GM18909 (cell line): ENCODE measurements around the gene NEK5.

Experiments
- ATAC-seq: cut with Tn5 transposase; IDR thresholded peaks from one replicate; pipeline ENCODE4 v1.9.1; 2021; ENCODE audit warnings: mild to moderate bottlenecking; ENCODE audit not compliant: unreplicated experiment, poor library complexity

NEK5 gene

DNA sequence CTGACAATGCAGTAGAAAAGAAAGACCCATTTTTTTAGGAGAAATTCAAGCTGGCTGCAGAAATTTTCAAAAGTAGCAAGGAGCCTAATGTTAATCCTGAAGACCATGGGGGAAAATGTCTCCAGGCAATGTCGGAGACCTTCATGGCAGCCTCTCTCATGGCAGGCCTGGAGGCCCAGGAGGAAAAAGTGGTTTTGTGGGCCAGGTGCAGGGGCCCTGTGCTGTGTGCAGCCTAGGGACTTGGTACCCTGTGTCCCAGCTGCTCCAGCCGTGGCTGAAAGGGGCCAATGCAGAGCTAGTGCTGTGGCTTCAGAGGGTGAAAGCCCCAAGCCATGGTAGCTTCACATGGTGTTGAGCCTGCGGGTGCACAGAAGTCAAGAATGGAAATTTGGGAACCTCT, 112.6 kb downstream of the NEK5 start:
- no peak for ATAC-seq

DNA sequence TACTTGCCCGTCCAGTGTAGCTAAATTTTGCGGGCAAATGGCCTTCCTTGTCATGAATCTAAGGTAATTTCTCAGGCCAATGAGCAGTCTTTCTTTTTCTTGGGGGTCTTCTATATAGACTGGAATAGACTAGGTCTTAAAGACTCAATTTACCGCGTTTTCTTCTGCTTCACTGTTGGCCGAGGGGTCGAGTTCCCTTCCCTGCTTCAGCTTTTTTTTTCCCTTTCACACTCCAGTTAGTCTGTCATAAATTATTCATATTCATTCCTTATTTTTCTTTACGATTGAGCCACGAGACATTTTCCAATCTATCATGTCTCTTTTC, 116.4 kb downstream of the NEK5 start:
- ATAC-seq = no peak

DNA sequence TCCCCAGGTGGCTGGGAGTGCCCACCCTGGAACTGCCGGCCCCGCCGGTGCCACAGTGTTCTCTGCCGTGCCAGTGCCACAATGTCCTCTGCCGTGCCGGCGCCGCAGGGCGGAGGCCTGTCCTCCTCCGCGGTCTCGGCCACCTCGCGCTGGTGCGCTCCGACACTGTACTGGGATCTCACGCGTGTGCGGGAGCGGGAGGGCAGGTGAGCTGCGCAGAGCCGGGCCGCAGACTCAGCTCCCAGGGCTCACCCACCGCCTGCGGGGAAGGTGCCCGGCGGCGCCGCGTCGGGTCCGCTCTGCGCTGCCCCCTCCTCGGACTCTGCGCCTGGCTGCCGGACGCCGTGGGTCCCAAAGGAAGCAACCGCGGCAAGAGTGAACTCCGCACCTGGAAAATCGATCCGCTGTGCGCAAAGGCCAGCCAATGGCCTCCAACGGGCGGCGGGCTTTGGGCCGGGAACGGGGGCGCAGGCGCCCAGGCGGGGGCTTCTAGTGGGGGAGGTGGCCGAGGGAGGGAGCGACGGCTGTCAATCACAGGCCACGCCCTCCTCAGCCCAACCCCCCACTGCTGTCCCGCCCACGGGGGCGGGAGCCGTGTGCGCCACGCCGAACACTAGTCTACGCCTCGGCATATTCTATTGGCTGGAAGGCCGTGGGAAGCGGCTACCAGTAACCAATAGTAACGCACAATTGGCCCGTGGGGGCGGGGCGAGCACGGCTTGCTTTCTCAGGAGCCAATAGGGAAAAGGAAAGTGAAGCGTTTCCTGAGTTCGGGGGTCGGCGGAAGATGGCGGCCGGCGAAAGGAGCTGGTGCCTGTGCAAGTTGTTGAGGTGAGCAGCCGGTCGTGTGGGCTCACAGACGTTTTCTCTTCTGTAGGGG, 117.0 kb downstream of the NEK5 start, which contains the start of gene ALG11:
Gene ALG11 (plus strand): TSS at position 767 of the 880 bp plus-strand sequence. CDS start 21 bp downstream, at position 788.
- peak; percentile 100 for ATAC-seq

DNA sequence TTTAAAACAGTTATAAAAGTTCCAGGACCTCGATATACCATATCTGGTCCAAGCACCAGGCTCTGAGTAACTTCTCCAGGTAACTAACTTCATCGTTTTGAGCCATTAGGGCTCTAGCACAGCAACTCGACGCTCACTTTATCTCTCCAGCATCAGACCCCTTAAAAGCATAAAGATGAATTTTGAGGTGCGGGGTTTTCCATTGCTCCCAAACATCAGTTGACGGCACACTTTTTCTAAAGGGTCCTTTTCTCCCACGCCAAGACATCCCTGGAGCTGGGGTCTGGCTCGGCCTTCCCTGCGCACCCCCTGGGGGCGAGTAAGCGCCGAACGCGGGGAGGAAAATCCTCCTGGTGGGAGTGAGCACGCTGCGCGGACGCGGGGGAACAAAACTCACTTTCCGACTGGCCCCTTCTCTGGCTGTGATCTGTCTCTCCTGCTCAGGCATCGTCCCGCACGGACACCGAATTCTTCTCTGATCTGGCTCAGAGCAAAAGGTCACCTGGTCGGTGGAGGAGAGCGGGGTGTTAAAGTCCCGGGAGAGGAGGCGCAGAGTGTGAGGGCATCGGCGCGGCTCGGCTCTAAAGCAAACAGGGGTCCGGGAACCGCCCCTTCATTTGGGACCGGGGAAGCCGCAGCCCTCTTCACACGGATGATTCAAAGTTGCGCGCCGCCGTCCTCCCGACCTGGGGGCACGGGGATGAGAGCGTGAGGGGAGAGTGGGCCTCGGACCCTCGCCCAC, 117.8 kb downstream of the NEK5 start, which contains the start of gene ATP7B:
Gene ATP7B (minus strand): TSS at position 561 of the 742 bp plus-strand sequence. CDS start 113 bp downstream, at position 448.
- ATAC-seq = peak; percentile 10

DNA sequence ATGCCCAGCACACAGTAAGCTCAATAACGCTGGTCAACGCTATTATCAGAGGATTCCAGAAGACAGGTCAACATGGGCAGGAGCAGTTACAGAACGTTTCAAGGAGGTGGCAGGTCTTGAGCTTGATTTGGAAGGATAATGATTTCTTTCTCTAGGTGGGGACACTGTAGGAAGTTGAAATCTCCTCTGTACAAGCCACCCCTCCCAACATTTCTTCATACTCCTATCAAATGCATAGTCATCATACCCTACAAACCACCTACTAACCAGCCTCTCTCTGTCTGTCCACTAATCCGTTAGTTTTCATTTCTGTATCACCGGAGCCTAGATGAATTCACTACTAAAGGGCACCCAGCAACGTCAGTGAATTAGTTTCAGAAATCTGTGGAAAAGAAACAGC, 118.9 kb downstream of the NEK5 start:
- ATAC-seq = no peak

DNA sequence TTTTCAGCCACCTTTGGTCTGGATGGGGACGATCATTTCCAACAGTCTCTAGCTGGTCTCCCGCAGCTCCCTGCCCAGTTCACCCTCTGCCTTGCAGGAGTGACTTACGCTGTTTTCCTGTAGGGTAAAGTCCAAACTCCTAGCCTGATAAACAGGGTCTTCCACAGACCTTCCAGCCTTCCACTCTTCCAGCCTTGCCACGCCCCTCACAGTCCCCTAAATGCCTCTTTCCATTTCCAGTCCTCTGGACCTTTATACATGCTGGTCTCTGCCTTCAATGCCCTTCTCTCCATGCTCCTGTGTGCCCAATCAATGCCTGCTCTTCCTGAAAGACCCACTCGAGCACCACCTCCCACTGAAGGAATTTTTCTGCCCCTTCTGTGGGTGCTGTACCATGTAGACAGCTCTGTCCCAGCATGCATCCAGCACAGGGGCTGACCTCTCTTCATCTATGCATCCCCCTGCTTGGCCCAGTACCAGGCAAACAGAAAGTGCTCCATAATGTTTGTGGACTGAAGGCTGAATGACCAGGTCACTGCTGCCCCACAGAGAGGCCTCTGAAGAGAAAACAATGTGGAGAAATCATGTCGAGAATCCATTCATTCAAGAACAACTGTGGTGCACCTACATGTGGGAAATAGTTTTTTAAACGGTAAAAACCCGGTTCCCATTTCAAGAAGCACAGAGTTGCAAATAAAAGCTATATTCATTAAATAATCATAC, 122.2 kb downstream of the NEK5 start:
- no peak for ATAC-seq

DNA sequence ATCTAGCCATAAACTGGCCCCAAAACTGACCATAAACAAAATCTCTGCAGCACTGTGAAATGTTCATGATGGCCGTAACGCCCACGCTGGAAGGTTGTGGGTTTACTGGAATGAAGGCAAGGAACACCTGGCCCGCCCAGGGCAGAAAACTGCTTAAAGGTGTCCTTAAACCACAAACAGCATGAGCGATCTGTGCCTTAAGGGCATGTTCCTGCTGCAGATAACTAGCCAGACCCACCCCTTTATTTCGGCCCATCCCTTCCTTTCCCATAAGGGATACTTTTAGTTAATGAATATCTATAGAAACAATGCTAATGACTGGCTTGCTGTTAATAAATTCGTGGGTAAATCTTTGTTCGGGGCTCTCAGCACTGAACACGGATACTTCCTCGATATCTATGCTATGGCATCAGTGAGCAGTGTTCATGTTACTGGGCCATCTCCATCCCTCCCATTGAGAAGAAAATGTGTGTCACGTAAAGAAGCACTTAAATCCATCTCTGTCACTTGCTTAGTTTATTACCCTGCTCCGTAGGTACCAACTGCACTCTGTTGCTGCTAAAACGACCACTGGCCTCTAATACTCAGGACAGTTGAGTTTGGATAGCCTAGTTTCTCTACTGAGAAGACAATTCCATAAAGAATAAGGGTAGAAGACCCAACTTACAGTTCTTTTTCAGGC, 122.9 kb downstream of the NEK5 start:
- ATAC-seq = no peak

DNA sequence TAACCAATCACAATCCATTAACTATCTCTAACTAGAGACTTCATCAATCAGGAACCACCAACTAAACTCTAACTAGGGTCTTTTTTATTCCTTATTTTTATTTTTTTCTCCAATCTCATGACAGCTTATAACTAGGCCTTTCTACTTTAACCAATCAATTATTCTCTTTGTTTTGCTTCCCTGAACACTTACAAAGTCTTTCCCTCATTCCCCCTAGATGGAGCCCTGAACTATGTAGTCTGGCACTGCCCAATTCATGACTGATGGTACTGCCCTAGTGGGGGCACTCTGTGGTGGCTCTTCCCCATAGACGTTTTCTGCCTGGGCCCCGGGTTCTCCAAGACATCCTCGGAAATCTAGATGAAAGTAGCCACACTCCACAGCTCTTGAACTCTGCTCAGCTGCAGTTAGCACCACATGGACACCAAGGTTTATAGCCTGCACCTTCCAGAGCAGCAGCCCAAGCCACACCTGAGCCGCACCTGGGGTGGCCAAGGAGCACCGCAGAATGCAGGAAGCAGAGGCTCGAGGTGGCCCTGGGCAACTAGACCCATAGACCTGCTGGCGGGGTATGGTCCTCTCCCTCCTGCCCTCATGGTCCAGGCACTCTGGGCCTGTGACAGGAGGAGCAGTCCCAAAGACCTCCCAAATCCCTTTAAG, 124.2 kb downstream of the NEK5 start:
- ATAC-seq = no peak

DNA sequence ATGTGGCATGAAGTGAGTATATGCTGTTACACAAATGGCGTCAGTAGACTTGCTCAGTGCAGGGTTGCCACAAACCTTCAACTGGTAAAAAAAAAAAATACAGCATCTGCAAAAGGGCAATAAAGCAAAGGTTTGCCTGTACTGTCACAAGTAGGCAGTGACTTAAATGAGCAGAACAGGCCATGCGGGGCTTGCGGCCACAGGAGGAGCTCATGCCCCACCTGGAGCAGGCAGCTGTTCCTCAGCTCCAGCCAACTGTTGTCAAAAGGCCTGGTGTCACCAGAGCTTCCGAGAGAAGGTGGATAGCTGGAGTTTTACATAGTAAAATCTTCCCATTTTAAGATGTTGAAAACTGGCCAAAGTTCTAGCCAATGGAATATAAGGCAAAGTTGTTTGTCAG, 125.3 kb downstream of the NEK5 start:
- no peak for ATAC-seq

DNA sequence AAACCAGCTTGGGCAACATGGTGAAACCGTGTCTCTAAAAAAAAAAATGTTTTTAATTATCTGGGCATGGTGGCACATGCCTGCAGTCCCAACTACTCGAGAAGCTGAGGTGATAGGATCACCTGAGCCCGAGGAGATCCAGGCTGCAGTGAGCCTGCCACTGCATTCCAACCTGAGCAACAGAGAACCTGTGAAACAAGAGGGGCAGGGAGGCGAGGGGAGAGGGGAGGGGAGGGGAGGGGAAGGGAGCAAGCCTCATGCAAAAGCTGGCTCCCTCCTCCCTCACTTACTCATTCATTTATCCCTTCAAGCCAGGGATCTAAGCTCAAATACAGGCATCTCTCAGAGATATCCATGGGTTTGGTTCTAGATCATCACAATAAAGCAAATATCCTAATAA, 126.5 kb downstream of the NEK5 start:
- no peak for ATAC-seq

DNA sequence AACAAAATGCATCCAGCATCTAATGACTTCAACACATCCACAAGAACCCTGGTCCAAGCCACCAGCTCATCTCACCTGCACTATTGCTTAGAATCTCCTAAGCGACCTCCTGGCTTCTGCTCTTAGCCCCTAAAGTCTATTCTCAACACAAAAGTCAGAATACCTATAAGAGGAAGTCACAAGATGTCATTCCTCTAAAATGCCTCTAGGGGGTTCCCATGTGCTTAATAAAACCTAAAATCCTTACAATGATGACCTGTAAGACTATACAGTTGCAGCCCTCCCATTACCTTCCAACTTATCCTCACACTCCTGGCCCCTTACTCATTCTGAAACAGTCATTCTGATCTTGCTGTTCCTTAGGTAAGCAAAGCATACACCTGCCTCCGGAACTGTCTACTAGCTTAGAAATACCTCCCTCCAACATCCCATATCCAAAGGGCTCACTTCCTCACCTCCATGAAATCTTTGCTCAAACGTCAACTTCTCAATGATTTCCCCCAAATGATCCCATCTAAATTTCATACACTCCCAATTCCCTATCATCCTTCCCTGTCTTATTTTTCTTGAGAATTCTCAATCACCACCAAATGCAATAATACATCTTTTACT, 127.6 kb downstream of the NEK5 start:
- peak; percentile 78 for ATAC-seq

DNA sequence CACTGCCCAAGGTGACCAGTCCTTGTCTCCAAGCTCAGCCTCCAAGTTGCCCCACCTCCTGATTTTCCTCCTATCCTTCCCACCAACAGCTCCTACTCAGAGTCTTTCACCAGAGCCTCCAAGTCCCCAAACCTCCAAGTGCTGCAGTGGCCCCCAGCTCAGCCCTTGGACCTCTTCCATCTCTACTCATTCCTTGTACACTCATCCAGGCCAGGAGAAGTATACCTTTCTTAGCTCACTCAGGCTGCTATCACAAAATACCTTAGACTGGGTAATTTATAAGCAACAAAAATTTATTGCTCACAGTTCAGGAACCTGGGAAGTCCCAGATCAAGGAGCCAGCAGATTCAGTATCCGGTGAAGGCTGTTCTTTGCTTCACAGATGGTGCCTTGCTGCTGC, 129.0 kb downstream of the NEK5 start:
- no peak for ATAC-seq

DNA sequence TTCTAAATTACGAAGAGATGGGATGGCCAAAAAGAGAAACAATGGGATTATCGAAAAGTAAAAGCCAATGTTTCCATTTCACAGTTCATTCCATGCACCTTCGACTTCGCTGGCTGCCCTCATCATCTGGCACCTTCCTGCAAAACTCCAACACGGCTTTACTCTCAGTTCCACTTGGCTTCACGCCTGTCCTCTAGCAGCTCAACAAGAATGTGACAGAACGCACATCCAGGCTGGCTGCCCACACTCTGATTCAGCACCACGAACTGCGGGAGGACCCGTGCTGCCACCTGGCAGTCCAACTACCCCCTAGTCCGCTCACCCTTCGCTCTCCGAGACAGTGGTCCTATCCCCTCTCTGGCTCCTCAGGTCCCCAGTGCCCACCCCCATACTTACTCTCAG, 129.4 kb downstream of the NEK5 start:
- ATAC-seq = no peak

DNA sequence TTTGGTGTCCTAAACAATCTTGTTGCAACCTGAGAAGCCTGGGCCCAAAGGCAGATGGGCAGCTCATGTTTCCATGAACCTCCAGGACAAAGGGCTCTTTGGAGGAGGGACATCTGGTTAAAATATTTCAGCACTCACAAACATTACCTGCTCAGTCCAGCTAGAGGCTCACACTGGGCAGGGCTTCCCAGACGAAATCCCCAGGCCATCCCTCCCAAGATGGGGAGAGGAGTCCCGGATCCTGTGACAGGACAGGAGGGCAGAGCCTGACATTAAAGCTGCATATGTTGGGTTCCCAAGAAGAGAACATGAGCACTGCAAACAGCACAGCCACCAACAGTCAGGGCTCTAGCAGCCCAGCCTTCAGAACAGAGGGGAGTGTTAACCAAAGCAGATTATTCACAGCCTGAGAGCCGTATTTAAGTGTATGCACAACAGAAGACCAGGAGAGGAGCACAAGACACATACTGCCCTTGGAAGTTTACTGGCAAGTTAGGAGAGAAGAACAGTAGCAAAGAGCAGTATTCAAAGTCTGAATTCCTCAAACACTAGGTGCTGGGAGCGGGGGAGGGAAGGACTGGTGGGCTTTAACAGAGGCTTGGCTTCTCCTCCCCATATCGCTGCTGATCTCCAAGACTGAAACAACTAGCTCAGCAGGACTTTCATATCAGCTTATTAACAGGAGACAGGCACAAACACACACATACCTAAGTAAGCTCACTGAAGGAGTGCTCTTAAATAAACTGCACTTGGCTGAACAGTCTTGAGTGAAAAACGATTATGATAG, 130.0 kb downstream of the NEK5 start:
- ATAC-seq = no peak

DNA sequence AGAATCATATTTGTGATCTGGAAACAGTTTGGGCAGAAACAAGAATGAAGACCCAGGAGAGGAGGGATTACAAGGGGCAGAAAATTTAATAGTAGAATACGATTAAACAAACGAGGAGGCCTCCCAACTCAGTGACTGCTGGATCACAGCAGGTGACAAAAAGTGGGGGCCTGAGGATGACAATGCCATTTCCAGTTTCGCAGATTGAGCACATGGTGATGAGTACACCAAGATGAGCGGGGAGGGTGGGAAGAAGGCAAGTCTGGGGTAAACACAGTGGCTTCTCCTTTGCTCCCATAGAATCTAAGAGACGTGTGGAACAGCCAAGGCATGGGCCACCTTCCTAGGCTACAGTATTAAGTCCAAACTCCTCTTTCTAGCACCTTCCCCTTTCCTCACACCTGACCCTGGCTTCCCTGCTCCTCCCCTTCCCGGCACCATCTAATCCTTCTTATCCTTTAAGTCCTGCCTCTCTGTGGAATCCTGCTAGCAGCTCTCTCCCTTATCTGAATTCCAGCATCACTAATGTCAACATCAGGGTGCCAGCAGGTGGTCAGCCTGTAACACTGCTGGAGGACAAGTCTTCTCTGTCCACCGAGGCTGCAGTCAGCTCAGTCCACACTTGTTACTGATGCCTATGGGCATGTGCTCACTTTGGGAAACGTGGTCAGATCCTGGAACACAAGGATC, 131.1 kb downstream of the NEK5 start:
- no peak for ATAC-seq

DNA sequence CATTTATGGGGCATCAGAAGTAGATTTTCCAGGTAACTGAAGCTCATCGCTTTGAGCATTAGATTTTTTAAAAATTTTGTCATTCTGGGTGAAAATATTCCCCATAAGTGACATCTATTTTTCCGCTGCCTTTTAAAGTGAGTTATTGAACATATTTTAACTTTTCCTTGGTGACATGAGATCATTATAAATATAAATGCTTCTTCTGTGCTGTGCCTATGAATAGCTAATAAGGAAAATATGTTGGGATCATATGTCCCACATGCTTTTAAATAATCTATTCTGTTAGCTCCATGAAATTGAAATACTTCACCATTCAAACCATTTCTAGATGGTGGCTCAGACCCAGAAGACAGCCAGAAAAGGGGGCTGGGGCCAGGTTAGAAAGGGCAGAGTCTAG, 131.7 kb downstream of the NEK5 start:
- no peak for ATAC-seq

DNA sequence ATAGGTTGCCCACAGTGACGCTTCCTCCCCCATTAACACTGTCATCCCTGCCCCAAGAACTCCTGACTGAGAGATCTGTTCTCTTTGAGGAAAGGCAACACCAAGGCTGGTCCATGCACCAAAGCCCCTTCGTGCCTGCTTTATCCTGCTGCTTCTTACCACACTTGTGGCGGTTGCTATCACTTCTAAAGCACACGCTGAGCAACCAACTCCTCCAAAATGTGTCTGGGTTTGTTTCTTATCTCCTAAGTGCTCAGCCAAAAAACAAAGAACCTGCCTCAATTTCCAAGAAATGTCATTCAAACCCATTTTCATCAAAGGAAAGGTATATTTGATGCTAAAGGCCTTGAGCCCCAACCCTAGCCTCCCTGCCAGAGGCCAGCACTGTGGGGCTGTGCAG, 132.2 kb downstream of the NEK5 start:
- no peak for ATAC-seq
